Epithelial cell of esophagus (primary cell): Measurements from ENCODE around the gene RPLP2.
A peak's percentile ranks its signal among the peaks of the same experiment; 100 is the strongest.

ENCODE experiments used
- DNase-seq: peaks from one replicate; pipeline ENCODE4 v3.0.0; 2010; ENCODE audit warnings: low read depth
- H3K4me3 ChIP-seq: 2 replicates; pipeline ENCODE4 v1.5.1; 2011; ENCODE audit warnings: mild to moderate bottlenecking, low read length, control low read depth
- CTCF ChIP-seq: IDR thresholded peaks from 2 replicates; pipeline ENCODE4 v1.5.1; 2011; ENCODE audit warnings: low read depth, mild to moderate bottlenecking, low read length, control low read depth, inconsistent platforms; ENCODE audit not compliant: insufficient read depth; ENCODE audit errors: missing control alignments

Gene RPLP2

GRCh38 chr11:809287-810039 is at the start of gene RPLP2:
Gene RPLP2, plus strand, starts transcription at chr11:809967. Its CDS starts 268 bp downstream, at chr11:810235.
- TF ChIP-seq CTCF: no peak
- peak within 1 kb of the TSS; percentile 92 for H3K4me3 ChIP-seq
- DNase-seq: peak; percentile 97

- no peak overlapping the region for H3K4me3 ChIP-seq
- no peak for TF ChIP-seq CTCF
- no peak for DNase-seq
These were observed 49.5 kb upstream of the RPLP2 start for GRCh38 chr11:760236-760635.

GRCh38 chr11:761526-762108 is 48.1 kb upstream of the RPLP2 start:
- DNase-seq: no peak
- TF ChIP-seq CTCF: no peak
- no peak overlapping the region for H3K4me3 ChIP-seq

GRCh38 chr11:762421-763072 is 47.2 kb upstream of the RPLP2 start:
- H3K4me3 ChIP-seq: no peak overlapping the region
- TF ChIP-seq CTCF: peak; percentile 61
- peak; percentile 84 for DNase-seq

GRCh38 chr11:763073-763463 is 46.7 kb upstream of the RPLP2 start:
- no peak overlapping the region for H3K4me3 ChIP-seq
- no peak for TF ChIP-seq CTCF
- DNase-seq: peak; percentile 80

GRCh38 chr11:763549-764321 is 46.0 kb upstream of the RPLP2 start:
- DNase-seq: no peak
- no peak for TF ChIP-seq CTCF
- H3K4me3 ChIP-seq: no peak overlapping the region
